Epithelial cell of proximal tubule (primary cell): ENCODE measurements around the gene ZNF415. TPM values are rescaled to one million over a fixed set of nuclear protein-coding genes. Genes with fewer than 3 reads are reported as not detected.

ENCODE experiments used
- DNase-seq: peaks from one replicate; pipeline ENCODE4 v3.0.0-alpha.2; 2011; ENCODE audit warnings: low read depth
- H3K4me3 ChIP-seq: 2 replicates; pipeline ENCODE4 v1.5.1; 2011; ENCODE audit warnings: low read depth, mild to moderate bottlenecking, low read length
- total RNA-seq: library from RNA; depleted of rRNA; stranded (reverse); fragments of >200 nt; gene quantifications from 2 replicates; pipeline ENCODE4 v1.2.3, GENCODE V29; 2015
- TF ChIP-seq, protein P1 (sequence below): conservative IDR thresholded peaks from 2 replicates; pipeline ENCODE4 v1.5.1; 2012; ENCODE audit warnings: low read depth, mild to moderate bottlenecking, low read length

Gene ZNF415
- total RNA-seq, 1 donor from 2014 or later = 3.1 TPM

- no peak for DNase-seq
- TF ChIP-seq, protein P1, sequence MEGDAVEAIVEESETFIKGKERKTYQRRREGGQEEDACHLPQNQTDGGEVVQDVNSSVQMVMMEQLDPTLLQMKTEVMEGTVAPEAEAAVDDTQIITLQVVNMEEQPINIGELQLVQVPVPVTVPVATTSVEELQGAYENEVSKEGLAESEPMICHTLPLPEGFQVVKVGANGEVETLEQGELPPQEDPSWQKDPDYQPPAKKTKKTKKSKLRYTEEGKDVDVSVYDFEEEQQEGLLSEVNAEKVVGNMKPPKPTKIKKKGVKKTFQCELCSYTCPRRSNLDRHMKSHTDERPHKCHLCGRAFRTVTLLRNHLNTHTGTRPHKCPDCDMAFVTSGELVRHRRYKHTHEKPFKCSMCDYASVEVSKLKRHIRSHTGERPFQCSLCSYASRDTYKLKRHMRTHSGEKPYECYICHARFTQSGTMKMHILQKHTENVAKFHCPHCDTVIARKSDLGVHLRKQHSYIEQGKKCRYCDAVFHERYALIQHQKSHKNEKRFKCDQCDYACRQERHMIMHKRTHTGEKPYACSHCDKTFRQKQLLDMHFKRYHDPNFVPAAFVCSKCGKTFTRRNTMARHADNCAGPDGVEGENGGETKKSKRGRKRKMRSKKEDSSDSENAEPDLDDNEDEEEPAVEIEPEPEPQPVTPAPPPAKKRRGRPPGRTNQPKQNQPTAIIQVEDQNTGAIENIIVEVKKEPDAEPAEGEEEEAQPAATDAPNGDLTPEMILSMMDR = no peak
Observed at GRCh38 chr19:53091413-53092254, 41.1 kb downstream of the ZNF415 start.

GRCh38 chr19:53088091-53088490 is 44.6 kb downstream of the ZNF415 start:
- TF ChIP-seq, protein P1 = no peak
- no peak for DNase-seq
- no peak overlapping the region for H3K4me3 ChIP-seq

More at GRCh38 chr19:53091413-53092254, 41.1 kb downstream of the ZNF415 start:
- H3K4me3 ChIP-seq = no peak overlapping the region

DNA sequence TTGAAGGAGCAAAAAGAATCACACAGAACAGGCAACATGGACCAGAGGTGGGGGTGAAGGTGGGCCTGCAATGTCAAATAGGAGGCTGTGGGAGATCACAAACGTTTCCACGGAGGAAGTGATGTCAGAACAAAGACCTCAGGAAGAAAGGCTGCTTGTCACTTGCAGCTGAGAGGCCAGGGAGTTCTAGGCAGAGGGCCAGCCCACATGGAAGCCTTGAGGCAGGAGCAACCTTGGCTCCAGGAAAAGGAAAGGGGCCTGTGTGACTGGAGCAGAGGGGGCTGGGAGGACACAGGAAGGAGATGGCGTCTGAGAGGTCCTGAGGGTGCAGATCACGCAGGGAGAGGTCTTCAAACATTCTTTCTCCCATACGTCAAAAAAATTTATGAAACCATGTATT is 45.8 kb downstream of the ZNF415 start:
- TF ChIP-seq, protein P1 = no peak
- DNase-seq = no peak
- no peak overlapping the region for H3K4me3 ChIP-seq

DNA sequence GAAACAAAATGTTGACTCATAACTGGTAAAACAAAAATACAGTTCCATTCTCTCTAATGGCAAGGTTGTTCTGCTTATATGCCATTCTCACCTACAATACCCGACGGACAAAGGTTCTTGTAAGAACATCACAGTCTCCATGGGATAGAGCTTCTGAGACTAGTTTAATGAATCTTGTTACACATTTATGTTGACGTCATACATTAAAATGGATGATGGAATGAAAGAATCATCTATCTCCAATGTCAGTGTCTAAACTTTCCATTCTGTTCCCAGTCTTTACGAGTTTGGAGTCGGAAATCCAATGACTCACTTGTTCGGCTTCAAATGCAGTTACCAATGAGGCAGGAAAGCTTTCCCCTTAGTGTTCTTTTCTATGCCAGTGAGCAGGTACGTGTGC is 47.2 kb downstream of the ZNF415 start:
- TF ChIP-seq, protein P1 = no peak
- DNase-seq = no peak
- no peak overlapping the region for H3K4me3 ChIP-seq

DNA sequence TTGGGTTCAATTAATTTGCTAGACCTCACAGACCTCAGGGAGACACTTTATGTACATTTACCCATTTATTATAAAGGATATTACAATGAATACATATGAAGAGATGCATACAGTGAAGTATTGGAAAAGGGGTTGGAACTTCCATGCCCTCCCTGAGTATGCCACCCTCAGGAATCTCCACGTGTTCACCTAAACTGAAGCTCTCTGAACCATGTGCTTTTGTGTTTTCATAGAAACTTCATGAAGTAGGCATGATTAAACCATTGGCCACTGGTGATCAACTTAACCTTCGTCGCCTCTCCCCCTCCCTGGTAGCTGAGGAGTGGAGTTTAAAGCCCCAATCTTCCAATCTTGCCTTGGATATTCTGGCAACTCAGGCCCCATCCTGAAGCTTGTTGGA is 49.8 kb downstream of the ZNF415 start:
- TF ChIP-seq, protein P1 = no peak
- no peak overlapping the region for H3K4me3 ChIP-seq
- DNase-seq = no peak

- H3K4me3 ChIP-seq = no peak overlapping the region
- no peak for DNase-seq
- TF ChIP-seq, protein P1 = no peak
Observed at GRCh38 chr19:53079313-53079924, 53.3 kb downstream of the ZNF415 start.
